HUDEP-2 (cell line): ENCODE data around the gene CATSPERE.
"Not testable (repeated sequence)": the region's sequence is repeated elsewhere in the genome, so short reads cannot be mapped to it uniquely, and the experiment has no call there.

Source experiments
- DNase-seq, 76 experiments: peaks; one replicate each; lab custom pipeline; 2025; ENCODE audit not compliant: unreplicated experiment in 76 of 76; lab: John Stamatoyannopoulos, UW

Gene CATSPERE

DNA sequence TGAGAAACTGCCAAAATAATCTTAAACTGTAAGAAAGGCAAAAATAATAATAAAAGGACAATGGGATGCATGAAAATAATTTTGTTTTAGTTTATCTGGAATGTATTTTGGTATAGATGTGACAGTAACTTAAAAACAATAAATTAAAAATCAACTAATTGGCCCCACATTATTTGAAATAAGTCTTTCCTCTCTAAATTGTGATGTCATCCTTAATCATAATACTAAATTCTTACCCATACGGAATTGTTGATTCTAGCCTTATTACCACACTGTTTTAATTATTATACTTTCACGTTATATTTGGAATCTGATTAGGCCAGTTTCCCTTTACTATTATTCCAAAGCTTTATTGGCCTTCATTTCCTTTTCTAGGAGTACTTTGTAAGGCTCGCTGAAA, 199.5 kb downstream of the CATSPERE start:
- DNase-seq: no peak

DNA sequence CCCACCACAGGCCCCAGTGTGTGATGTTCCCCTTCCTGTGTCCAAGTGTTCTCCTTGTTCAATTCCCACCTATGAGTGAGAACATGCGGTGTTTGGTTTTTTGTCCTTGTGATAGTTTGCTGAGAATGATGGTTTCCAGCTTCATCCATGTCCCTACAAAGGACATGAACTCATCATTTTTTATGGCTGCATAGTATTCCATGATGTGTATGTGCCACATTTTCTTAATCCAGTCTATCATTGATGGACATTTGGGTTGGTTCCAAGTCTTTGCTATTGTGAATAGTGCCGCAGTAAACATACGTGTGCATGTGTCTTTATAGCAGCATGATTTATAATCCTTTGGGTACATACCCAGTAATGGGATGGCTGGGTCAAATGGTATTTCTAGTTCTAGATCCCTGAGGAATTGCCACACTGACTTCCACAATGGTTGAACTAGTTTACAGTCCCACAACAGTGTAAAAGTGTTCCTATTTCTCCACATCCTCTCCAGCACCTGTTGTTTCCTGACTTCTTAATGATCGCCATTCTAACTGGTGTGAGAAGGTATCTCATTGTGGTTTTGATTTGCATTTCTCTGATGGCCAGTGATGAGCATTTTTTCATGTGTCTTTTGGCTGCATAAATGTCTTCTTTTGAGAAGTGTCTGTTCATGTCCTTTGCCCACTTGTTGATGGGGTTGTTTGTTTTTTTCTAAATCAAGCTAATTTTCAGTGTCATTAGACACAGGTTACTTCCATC, 200.7 kb downstream of the CATSPERE start:
- not testable (repeated sequence) for DNase-seq

DNA sequence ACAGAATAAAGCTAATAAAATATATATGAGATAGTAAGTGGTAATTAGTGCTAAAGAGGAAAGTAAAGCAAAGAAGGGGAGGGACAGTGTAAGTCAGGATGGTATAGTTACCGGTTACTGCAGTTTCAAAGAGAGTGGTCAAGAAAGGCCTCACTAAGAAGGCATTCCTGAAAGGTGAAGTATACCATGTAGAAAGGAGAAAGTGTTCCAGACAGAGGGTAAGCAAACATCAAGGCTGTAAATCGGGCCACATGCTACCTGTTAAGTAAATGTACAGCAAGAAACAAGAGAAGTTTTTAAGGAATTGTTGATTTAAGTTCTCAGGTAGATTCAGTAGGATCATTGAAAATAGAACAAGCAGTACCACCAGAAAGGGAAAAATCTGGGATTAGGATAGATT, 201.5 kb downstream of the CATSPERE start:
- DNase-seq: no peak

DNA sequence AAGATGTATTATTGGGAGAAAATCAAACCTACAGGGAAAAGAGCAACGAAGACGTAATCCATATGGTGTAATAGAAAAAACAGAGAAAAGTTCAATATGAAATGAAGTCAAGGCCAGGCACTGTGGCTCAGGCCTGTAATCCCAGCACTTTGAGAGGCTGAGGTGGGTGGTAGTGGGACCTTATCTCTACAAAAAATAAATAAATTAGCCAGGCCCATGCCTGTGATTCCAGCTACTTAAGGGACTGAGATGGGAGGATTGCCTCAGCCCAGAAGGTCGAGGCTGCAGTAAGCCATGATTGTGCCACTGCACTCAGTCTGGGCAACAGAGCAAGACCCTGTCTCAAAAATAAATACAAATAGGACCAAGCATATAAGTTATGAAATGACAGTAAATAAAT, 203.3 kb downstream of the CATSPERE start:
- DNase-seq: no peak

DNA sequence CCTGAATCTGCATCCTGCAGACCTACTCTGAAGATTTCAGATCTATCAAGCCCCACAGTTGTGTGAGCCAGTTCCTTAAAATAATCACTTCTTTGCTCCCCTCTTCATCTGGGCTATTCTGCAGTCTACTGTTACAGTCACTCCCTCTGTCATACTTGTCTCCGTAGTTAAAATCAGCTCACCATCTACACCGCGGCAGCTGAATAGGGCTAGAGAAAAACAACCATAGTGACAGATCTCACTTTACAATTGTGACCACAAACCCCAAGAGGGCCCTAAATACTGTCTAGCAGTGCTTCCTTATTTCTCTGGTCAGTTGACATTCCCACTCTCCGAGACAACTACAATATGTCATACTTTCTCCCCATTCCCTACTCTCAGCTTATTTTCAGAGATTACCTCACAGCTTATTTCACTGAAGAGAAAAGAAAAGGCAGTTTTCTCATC, 204.7 kb downstream of the CATSPERE start:
- DNase-seq: peak in 2 of 76 experiments; percentile 5 to 7

DNA sequence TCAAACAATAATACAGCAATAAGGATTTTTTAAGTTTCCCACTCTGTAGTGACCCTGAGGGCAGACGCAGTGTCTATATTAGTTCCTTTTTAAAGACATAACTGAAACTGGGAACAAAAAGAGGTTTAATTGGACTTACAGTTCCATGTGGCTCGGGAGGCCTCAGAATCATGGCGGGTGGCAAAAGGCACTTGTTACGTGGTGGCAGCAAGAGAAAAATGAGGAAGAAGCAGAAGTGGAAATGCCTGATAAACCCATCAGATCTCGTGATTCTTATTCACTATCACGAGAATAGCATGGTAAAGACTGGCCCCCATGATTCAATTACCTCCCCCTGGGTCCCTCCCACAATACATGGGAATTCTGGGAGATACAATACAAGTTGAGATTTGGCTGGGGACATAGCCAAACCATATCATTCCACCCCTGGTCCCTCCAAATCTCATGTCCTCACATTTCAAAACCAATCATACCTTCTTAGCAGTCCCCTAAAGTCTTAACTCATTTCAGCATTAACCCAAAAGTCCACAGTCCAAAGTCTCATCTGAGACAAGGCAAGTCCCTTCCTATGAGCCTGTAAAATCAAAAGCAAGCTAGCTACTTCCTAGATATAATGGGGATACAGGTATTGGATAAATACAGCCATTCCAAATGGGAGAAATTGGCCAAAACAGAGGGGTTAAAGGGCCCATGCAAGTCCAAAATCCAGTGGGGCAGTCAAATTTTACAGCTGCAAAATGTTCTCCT, 205.8 kb downstream of the CATSPERE start:
- DNase-seq: not testable (repeated sequence)

DNA sequence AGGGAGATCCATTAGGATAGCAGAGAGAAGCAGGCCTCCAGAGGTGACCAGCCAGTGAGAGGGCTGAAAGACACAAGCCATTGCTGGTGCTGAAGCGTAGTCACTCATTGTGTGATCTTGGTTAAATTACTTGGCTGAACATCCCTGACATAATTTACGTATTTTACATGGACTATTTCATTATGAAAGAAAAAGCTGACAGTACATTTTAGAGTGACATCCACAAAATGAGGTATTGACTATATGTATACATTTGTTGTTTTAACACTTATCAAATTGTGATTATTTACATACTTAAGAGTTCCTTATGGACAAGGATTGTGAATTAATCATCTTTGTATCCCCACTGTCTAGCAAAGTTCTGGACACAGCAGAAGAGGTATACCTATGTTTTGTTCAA, 206.7 kb downstream of the CATSPERE start:
- no peak for DNase-seq

DNA sequence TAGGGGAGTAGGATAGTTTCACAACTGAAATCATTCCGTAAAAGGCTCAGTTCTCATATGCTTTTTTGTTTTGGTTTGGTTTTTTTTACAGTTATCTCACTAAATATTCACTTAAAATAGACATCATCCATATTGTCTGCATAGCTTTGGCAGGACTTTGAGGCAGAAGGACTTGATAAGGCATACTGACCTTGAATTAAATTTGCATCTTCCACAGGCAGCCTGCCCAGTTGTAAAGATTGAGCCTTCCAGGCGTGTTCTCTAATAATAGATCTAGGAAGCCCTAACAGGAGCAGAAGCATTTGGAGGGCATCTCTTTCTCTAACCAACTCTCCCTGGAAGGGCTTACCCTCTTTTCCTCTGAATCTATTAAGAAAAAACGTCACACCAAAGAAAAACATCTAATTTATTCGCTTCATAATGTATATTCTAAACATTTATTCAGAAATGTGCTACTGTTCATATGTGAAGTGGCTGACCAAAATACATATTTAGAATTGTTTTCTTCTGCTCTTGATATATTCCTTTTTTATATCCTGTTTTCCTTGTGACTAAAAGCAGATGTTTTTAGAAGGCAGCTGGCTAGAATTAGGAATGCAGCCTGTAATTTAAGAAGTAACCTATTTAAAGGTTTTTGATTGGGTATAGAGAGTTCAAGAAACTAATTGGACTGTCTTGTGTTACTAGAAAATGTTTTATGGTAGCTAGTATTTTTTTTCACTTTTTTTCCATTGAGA, 212.0 kb downstream of the CATSPERE start:
- no peak for DNase-seq

DNA sequence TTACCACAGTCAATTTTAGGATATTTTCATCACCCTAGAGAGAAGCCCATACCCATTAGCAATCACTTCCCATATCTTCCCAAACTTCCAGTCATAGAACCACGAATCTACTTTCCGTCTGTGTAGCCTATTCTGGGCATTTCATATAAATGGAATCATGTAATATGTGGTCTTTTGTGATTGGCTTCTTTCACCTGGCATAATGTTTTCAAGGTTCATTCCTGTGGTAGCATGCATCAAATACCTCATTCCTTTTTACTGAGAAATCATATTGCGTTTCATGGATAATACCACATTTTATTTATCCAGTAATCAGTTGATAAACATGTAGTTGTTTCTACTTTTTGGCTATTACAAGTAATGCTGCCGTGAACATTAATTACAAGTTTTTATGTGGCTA, 213.4 kb downstream of the CATSPERE start:
- no peak for DNase-seq

DNA sequence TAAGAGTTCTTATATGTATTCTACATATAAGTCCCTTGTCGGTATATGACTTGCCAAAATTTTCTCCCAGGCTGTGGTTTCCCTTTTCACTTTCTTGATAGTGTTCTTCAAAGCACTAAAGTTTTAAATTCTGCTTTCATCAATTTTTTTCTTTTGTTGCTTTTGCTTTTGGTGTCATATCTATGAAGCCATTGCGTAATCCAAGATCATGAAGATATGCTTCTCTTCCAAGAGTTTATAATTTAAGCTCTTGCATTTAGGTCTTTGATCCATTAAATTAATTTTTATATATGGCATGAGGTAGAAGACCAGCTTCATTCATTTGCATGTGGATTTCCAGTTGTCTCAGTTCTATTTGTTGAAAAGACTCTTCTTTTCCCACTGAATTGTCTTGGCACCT, 214.1 kb downstream of the CATSPERE start:
- DNase-seq: no peak

DNA sequence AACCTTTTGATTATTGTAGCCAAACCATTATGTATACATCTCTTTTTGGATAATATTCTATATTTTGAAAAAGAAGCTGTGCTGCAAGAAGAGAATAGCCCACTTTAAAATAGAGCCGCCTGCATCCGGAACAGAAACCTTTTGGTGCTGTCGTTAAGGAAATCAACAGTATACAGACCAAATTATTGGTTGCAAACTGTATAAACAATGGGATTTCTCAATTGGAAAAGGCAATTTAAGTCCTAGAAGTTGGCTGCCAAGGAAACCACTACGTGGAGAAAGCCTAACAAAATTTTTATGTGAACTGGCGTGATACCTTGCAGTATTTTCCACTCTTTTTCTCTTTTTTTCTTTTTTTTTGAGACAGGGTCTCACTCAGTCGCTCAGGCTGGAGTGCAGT, 217.6 kb downstream of the CATSPERE start:
- DNase-seq: no peak

DNA sequence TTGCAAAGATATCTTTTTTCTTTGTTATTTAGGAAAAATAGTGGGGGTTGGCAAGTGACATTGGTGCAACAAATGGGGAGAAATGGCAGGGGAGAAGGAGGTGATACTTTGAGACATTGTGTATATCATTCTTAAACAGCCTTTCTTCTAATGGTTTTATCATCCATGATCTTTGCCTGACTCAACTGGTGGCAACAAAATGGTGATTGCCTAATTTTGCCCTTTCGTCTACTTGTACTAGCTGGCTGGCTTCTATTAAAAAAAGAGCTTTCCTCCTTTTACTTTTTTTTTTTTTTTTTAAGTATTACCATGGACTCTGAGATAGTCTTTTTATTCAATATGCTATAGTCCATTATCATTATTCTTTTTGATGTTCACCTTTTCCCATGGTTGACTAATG, 219.6 kb downstream of the CATSPERE start:
- no peak for DNase-seq

DNA sequence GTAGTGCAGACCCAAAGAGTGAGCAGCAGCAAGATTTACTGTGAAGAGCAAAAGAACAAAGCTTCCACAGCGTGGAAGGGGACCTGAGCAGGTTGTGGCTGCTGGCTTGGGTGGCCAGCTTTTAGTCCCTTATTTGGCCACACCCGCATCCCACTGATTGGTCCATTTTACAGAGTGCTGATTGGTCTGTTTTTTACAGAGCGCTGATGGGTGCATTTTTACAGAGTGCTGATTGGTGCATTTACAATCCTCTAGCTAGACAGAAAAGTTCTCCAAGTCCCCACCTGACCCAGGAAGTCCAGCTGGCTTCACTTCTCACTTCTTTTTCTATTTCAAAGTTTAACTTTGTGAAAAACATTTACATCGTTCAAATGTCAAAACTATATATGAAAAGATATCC, 221.0 kb downstream of the CATSPERE start:
- DNase-seq: not testable (repeated sequence)
